ENCODE results near the gene UNC119B. TPM values are rescaled to one million over a fixed set of nuclear protein-coding genes. Genes with fewer than 3 reads are reported as not detected.

The UNC119B gene
- total RNA-seq (10 to 100 TPM; 11.8 to 18.9 (median 15.3) TPM), polyA plus RNA-seq (10 to 100 TPM in 1 of 2 donors, 1 to 10 TPM in 1; 6.6 to 14.4 TPM)

DNA sequence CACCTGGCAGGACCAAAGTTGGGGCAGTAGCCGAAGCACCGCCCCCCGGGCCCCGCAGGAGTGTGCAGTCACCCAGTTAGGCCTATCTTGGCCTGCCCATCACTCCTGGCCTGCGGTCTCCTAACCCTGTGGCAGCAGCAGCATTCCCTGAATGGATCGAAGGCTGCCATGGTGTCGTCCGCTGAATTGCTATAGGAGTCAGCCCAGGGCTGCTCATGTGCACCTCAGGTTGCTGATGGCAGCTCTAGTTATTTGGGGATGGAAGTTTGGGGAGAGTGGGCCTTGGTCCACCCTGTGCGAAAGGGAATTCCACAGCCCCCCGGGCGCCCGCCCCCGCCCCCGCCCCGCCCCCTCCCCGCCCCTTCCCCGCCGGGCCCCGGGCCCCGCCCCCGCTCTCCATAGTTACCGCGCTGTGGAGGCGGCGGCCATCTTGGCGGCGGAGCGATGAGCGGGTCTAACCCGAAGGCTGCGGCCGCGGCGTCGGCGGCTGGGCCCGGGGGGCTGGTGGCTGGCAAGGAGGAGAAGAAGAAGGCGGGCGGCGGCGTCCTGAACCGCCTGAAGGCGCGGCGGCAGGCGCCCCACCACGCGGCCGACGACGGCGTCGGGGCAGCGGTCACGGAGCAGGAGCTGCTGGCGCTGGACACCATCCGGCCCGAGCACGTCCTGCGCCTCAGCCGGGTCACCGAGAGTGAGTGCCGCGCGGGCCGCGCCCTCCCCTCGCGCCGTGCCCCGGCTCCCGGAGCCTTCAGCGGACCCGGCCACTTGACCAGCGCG is at the start of gene UNC119B:
TSS of gene UNC119B (plus strand) at position 428 of the 774 bp plus-strand sequence. CDS start at position 445, 17 bp downstream.
- DNase-seq (peak; percentile 54 to 91 (median 72)), FAIRE-seq (no peak), ATAC-seq (peak; percentile 88 to 93 (median 92))
- TF ChIP-seq, protein P1, sequence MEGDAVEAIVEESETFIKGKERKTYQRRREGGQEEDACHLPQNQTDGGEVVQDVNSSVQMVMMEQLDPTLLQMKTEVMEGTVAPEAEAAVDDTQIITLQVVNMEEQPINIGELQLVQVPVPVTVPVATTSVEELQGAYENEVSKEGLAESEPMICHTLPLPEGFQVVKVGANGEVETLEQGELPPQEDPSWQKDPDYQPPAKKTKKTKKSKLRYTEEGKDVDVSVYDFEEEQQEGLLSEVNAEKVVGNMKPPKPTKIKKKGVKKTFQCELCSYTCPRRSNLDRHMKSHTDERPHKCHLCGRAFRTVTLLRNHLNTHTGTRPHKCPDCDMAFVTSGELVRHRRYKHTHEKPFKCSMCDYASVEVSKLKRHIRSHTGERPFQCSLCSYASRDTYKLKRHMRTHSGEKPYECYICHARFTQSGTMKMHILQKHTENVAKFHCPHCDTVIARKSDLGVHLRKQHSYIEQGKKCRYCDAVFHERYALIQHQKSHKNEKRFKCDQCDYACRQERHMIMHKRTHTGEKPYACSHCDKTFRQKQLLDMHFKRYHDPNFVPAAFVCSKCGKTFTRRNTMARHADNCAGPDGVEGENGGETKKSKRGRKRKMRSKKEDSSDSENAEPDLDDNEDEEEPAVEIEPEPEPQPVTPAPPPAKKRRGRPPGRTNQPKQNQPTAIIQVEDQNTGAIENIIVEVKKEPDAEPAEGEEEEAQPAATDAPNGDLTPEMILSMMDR (IDR thresholded peaks at IDR 0.05) = no peak
- Histone ChIP-seq H3K27ac (peak within 1 kb of the TSS; percentile 42 to 84 (median 72)), H3K9me3 (no peaks in the 10 kb centered on the region), H3K4me3 (peak within 1 kb of the TSS; percentile 85 to 97 (median 96)), H3K4me1 (peaks cover 0 to 3% (median 0%) of the 10 kb centered on the region in 3 donors), H3K36me3 (peaks cover 0 to 8% (median 6%) of the 10 kb centered on the region in 3 donors), H3K27me3 (no peaks in the 10 kb centered on the region)
- WGBS, 2 donors = 1% methylated on average over 50 to 75 of the region's 76 CpGs
- intact Hi-C loops (cut with DNase I) = loop anchor here in 2 of 3 donors (5.0 to 10.0 kb wide), 3 partner anchors 63 to 128 kb away; partner anchors contain the start of genes CABP1 (in 1 of the 2) and POP5 (in 1 of the 2)

DNA sequence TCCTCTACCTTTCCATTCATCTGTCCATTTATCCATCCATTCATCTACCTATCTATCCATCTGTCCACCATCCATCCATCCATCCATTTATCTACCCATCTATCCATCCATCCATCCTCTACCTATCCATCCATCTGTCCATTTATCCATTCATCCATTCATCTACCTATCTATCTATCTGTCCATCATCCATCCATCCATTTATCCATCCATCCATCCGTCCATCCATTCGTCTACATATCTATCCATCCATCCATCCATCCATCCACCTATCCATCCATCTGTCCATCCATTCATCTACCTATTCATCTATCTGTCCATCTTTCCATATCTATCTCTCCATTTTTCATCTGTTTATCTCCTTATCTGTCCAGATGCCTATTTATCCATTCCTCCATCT is 48.8 kb upstream of the UNC119B start:
- no peak overlapping the region for H3K4me3 ChIP-seq
- no peaks in the 10 kb centered on the region for H3K4me1 ChIP-seq
- no peaks in the 10 kb centered on the region for H3K27me3 ChIP-seq
- H3K27ac ChIP-seq = no peak overlapping the region
- H3K9me3 ChIP-seq = no peaks in the 10 kb centered on the region
- TF ChIP-seq, protein P1 (IDR thresholded peaks at IDR 0.05) = no peak
- intact Hi-C loops (cut with DNase I) = no loop called here
- no peaks in the 10 kb centered on the region for H3K36me3 ChIP-seq
- DNase-seq (no peak), ATAC-seq (no peak), FAIRE-seq (no peak)
- WGBS, 2 donors = 58 to 76% methylated on average over 2 of the region's 2 CpGs

DNA sequence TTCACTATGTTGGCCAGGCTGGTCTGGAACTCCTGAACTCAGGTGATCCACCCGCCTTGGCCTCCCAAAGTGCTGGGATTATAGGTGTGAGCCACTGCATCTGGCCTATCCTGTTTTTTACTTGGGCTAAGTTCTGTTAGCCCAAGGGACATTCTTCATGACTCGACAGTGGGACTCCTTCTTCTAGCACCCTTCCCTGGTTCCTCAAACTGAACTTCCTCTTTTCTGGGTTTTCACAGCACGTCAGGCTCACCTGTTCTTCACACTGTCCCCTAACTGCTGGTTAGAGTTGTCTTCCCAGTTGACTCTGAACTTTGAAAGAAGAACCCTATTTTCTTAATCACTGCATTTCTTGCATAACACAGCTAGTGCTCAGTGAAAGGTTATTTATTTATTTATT is 47.4 kb upstream of the UNC119B start:
- TF ChIP-seq, protein P1 (IDR thresholded peaks at IDR 0.05) = no peak
- WGBS, 2 donors = 87 to 93% methylated on average over 3 of the region's 3 CpGs
- FAIRE-seq (no peak), DNase-seq (no peak), ATAC-seq (no peak)
- H3K4me3 ChIP-seq = no peak overlapping the region
- no peaks in the 10 kb centered on the region for H3K36me3 ChIP-seq
- no peaks in the 10 kb centered on the region for H3K9me3 ChIP-seq
- no peak overlapping the region for H3K27ac ChIP-seq
- no peaks in the 10 kb centered on the region for H3K4me1 ChIP-seq
- H3K27me3 ChIP-seq = no peaks in the 10 kb centered on the region
- intact Hi-C loops (cut with DNase I) = no loop called here

DNA sequence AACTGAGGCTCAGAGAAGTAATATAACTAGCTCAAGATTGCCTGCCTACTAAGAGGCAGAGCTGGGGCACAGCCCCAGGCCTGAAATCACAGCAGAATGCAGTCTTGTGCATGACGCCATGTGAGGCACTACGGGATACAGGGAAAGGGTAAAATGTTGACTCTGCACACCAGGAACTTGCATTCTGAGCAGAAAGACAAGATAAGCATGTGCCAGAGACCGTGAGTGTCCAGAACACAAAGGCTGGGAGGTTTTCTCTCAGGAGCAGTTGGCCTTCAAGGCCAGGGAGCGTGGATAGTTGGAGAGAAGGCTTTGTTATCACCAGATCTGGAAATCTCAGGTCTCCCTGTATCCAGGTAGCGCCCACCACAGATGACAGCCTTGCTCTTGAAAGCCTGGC is 46.5 kb upstream of the UNC119B start:
- no peak for FAIRE-seq
- 40 to 48% methylated on average over 5 of the region's 5 CpGs for WGBS, 2 donors
- H3K27me3 ChIP-seq = no peaks in the 10 kb centered on the region
- no peak overlapping the region for H3K27ac ChIP-seq
- no peaks in the 10 kb centered on the region for H3K9me3 ChIP-seq
- no peaks in the 10 kb centered on the region for H3K36me3 ChIP-seq
- H3K4me3 ChIP-seq = no peak overlapping the region
- no peak for DNase-seq
- intact Hi-C loops (cut with DNase I) = no loop called here
- no peak for ATAC-seq
- TF ChIP-seq, protein P1 (IDR thresholded peaks at IDR 0.05) = no peak
- H3K4me1 ChIP-seq = no peaks in the 10 kb centered on the region

Data from pancreas (tissue), 10 donors.